Mucosa of descending colon (tissue), 3 donors: Measurements from ENCODE around the gene CEP131. TPM values are rescaled to one million over a fixed set of nuclear protein-coding genes. Genes with fewer than 3 reads are reported as not detected.

Source experiments
- ATAC-seq: fragments of 200-7000 bp; cut with Tn5 transposase; one replicate; pipeline ENCODE4 v1.9.1; 2020; ENCODE audit warnings: mild to moderate bottlenecking, moderate library complexity
- DNase-seq, 3 donors: peaks; one replicate each; pipeline ENCODE4 v3.0.0-alpha.2; 2020
- H3K36me3 ChIP-seq: fragments of 200-600 bp; one replicate; pipeline ENCODE4 v1.8.0; 2021; ENCODE audit warnings: low read depth, mild to moderate bottlenecking
- H3K4me1 ChIP-seq: fragments of 200-600 bp; one replicate; pipeline ENCODE4 v1.8.0; 2021; ENCODE audit warnings: low read depth, mild to moderate bottlenecking
- H3K4me3 ChIP-seq: fragments of 200-600 bp; one replicate; pipeline ENCODE4 v1.8.0; 2021; ENCODE audit warnings: mild to moderate bottlenecking
- H3K9me3 ChIP-seq: fragments of 200-600 bp; one replicate; pipeline ENCODE4 v1.8.0; 2021; ENCODE audit warnings: mild to moderate bottlenecking
- intact Hi-C, 2 donors: fragments of 100-400 bp; cut with DNase I in 1 of 2; cut with micrococcal nuclease in 1 of 2; formaldehyde crosslinking; loops; one replicate each; pipeline versions ENCODE4 v1.11.0 to v1.11.1; 2022; cut with DNase I, micrococcal nuclease
- total RNA-seq, 3 donors: library from RNA; stranded (reverse); fragmentation: NEBNext Ultra II Directional in 2 of 3; extraction: Animal tissue kit (Norgen Biotek cat#: 25700) in 2 of 3; gene quantifications; one replicate each; pipeline versions ENCODE4 v1.2.1 to v1.2.4, GENCODE V29; 2021 to 2023
- TF ChIP-seq, protein P1 (sequence below): fragments of 200-600 bp; IDR thresholded peaks from one replicate; pipeline ENCODE4 v1.8.0; 2022; ENCODE audit warnings: antibody characterized with exemption, mild to moderate bottlenecking
- donor health status: DM: no; HTN: no; CAD: no; lungs with moderate emphysema.
- donor health status: DM: no; HTN: no; CAD: no.
- donor health status: DM: no; HTN: yes; CAD: no.

The CEP131 gene
- total RNA-seq, 3 donors from 2014 or later: 5.7 to 9.3 (median 8.7) TPM

DNA sequence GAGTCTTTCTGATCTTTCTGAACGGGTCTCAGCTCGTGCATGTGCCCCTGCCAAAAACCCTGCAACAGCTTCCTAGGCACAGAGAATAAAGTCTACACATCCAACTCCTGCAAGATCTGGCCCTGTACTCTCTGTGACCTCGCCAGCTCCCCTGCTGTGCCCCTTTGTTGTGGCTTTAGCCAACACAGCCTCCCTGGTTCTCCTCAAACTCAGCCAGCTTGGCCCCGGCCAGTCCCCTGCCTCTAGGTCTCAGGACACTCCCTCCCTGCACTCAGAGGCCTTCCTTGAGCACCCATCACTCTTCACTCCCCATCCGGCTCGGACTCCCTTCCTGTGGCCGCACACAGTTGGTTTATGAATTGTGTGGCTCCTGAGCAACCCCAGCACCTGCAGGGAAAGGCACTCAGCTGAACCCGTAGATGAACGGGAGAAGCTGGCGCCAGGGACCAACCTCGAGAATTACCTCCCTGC is 1.4 kb downstream of the CEP131 start:
- intact Hi-C loops: no loop called here
- peaks cover 17% of the 10 kb centered on the region for H3K4me1 ChIP-seq
- TF ChIP-seq, protein P1, sequence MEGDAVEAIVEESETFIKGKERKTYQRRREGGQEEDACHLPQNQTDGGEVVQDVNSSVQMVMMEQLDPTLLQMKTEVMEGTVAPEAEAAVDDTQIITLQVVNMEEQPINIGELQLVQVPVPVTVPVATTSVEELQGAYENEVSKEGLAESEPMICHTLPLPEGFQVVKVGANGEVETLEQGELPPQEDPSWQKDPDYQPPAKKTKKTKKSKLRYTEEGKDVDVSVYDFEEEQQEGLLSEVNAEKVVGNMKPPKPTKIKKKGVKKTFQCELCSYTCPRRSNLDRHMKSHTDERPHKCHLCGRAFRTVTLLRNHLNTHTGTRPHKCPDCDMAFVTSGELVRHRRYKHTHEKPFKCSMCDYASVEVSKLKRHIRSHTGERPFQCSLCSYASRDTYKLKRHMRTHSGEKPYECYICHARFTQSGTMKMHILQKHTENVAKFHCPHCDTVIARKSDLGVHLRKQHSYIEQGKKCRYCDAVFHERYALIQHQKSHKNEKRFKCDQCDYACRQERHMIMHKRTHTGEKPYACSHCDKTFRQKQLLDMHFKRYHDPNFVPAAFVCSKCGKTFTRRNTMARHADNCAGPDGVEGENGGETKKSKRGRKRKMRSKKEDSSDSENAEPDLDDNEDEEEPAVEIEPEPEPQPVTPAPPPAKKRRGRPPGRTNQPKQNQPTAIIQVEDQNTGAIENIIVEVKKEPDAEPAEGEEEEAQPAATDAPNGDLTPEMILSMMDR: no peak
- DNase-seq (no peak), ATAC-seq (no peak)
- H3K36me3 ChIP-seq: peaks cover 3% of the 10 kb centered on the region
- no peaks in the 10 kb centered on the region for H3K9me3 ChIP-seq
- H3K4me3 ChIP-seq: no peak overlapping the region

DNA sequence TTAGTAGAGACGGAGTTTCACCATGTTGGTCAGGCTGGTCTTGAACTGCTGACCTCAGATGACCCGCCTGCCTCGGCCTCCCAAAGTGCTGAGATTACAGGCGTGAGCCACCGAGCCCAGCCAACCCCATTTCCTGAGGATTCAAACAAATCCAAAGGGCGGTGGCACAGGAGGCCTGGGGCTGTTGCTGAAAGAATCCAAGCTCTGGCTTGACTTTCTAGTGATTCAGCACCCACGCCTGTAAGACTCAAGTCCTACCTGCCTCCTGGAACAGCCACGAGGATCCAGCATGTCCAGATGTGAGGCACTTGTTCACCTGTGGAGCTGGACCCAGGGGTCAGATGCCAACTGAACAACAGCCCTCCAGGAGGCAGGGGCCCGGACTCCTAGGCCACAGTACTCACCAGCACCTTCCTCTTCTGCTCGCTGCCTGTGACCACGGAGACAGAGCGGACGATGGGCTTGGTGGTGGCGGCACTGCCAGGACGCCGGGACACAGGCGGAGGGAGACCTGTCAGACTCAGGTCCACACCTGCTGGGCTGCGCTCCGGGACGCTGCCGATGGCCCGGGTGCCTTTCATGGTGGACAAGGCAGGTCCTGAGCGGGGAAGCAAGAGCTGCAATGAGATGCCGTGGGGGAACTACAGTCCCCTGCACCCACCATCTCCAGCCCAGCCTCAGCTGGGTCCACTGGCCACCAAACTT is 3.1 kb downstream of the CEP131 start:
- Histone ChIP-seq H3K4me1 (peaks cover 17% of the 10 kb centered on the region), H3K9me3 (no peaks in the 10 kb centered on the region), H3K36me3 (peaks cover 3% of the 10 kb centered on the region), H3K4me3 (no peak overlapping the region)
- TF ChIP-seq, protein P1: no peak
- intact Hi-C loops: no loop called here
- DNase-seq (no peak), ATAC-seq (no peak)

DNA sequence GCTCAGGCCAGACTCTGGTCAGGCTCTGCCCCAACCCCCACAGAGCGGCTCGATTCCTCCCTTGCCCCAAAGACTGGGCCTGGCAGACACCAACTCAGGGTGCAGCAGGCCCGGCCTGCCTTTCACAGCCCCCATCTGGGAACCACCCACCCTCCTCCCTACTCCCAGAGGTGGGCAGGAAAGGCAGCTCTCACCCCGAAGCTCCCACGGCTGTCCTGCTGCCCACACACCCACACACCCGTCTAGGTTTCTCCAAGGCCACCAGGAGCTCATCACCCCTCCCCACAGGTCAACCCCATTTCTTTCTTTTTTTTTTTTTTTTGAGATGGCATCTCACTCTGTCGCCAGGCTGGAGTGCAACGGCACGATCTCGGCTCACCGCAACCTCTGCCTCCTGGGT is 3.8 kb downstream of the CEP131 start:
- no peak for DNase-seq
- Histone ChIP-seq H3K4me1 (peaks cover 17% of the 10 kb centered on the region), H3K36me3 (peaks cover 3% of the 10 kb centered on the region), H3K4me3 (no peak overlapping the region), H3K9me3 (no peaks in the 10 kb centered on the region)
- TF ChIP-seq, protein P1: no peak
- no peak for ATAC-seq
- intact Hi-C loops: no loop called here

DNA sequence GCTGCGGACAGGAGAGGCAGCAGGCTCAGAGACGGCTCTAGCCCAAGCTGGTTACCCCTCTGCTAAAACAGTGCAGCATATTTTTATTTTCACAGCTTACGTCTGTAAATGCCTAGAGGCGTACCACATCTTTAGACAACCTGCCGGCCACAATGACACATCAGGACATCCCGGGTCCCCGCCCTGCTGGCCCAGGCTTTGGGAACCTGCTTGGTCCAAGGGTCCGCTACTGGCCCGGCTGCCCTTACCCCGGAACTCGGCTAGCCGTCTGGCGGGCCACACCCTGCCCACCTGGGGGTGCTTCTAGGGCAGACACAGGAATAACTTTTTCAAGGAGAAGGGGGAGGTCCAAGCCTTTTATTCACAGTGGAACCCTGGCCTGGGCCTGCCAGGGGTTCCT is 4.3 kb downstream of the CEP131 start:
- no peaks in the 10 kb centered on the region for H3K9me3 ChIP-seq
- ATAC-seq: no peak
- H3K36me3 ChIP-seq: peaks cover 3% of the 10 kb centered on the region
- no peak overlapping the region for H3K4me3 ChIP-seq
- TF ChIP-seq, protein P1: no peak
- DNase-seq: no peak
- intact Hi-C loops: no loop called here
- H3K4me1 ChIP-seq: peaks cover 13% of the 10 kb centered on the region

DNA sequence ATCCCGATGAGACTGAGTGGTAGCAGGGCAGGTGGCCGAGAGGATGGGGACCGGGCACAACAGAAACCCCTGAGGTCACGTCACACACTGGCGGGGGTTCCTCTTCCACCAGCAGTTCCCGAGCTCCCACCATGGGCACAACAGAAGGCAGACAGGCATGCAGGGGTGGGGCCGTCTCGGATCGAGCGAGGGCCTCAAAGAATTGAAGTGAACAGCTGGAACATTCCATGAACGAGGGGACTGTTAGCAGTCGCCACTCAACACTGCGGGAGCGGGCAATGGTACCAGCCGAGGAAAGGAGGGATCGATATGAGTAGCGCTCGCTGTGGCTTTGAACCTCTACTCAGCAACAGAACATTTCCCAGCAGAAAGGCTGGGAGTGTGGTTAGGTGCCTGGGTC is 5.3 kb downstream of the CEP131 start:
- H3K36me3 ChIP-seq: no peaks in the 10 kb centered on the region
- no peak for ATAC-seq
- H3K9me3 ChIP-seq: no peaks in the 10 kb centered on the region
- no peak for DNase-seq
- H3K4me3 ChIP-seq: no peak overlapping the region
- intact Hi-C loops: no loop called here
- peaks cover 11% of the 10 kb centered on the region for H3K4me1 ChIP-seq
- TF ChIP-seq, protein P1: no peak
